Left lung (tissue), 10 donors: ENCODE data around the gene LNX2. TPM values are rescaled to one million over a fixed set of nuclear protein-coding genes. Genes with fewer than 3 reads are reported as not detected.

Experiments used
- ATAC-seq: fragments of 200-7000 bp; cut with Tn5 transposase; one replicate; pipeline ENCODE4 v1.9.1; 2020; ENCODE audit warnings: moderate library complexity
- DNase-seq, 4 donors: peaks; one replicate each; pipeline ENCODE4 v3.0.0-alpha.2; 2013 to 2020
- H3K27ac ChIP-seq, 2 donors: fragments of 200-600 bp; sonication (generic) in 1 of 2; one replicate each; pipeline versions ENCODE4 v1.5.0 to v1.8.0; 2020 to 2021
- H3K27me3 ChIP-seq, 2 donors: fragments of 200-600 bp; sonication (generic) in 1 of 2; one replicate each; pipeline versions ENCODE4 v1.5.0 to v1.8.0; 2020 to 2021
- H3K36me3 ChIP-seq, 2 donors: fragments of 200-600 bp; sonication (generic) in 1 of 2; one replicate each; pipeline versions ENCODE4 v1.5.0 to v1.8.0; 2020 to 2021
- H3K4me1 ChIP-seq, 2 donors: fragments of 200-600 bp; one replicate each; pipeline ENCODE4 v1.8.0; 2021
- H3K4me3 ChIP-seq, 2 donors: fragments of 200-600 bp; sonication (generic) in 1 of 2; one replicate each; pipeline versions ENCODE4 v1.5.0 to v1.8.0; 2020 to 2021; ENCODE audit warnings: mild to moderate bottlenecking in 1 of 2
- H3K9me3 ChIP-seq, 2 donors: fragments of 200-600 bp; sonication (generic) in 1 of 2; one replicate each; pipeline versions ENCODE4 v1.5.0 to v1.8.0; 2020 to 2021
- intact Hi-C, 2 donors: fragments of 100-400 bp; cut with DNase I; formaldehyde crosslinking; loops; one replicate each; pipeline versions ENCODE4 v1.11.2 to v1.14.2; 2022
- polyA plus RNA-seq, 6 donors: library from polyadenylated mRNA; unstranded; fragments of 120-200 nt; gene quantifications; one replicate each; pipeline ENCODE4 v1.2.1, GENCODE V29; 2013; ENCODE audit not compliant: insufficient read length in 6 of 6
- total RNA-seq, 2 donors: library from RNA; stranded (reverse); fragmentation: NEBNext Ultra II Directional; extraction: Animal tissue kit (Norgen Biotek cat#: 25700); gene quantifications; one replicate each; pipeline ENCODE4 v1.2.1, GENCODE V29; 2021
- TF ChIP-seq, protein P1 (sequence below), 2 donors: fragments of 200-600 bp; sonication (generic) in 1 of 2; IDR thresholded peaks; one replicate each; pipeline versions ENCODE4 v1.5.0 to v1.8.0; 2021; ENCODE audit warnings: antibody characterized with exemption in 2 of 2
- donor health status: DM: no; HTN: yes; CAD: no.
- donor health status: DM: no; HTN: no; CAD: no.

LNX2 gene
- total and polyA plus RNA-seq, 8 donors: 16.0 to 25.9 (median 17.8) TPM

DNA sequence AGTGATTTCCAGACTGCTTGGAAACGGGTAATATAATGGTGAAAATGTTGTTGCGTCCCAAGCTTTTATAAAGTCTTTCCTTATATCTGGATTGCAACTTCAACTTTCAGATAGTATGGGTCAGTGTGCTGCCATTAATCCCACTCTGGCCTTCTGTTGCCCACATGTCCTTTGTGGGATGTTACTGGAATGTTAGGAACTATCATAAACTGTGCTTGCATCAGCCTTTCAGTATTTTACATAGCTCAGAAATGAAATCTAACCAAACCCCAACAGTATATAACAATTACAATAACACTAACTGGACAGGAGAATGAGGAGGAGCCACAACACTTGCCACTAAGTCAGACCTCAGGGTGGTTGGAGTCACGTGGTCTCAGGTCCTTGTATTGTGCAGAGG lies 78.9 kb downstream of the LNX2 start:
- Histone ChIP-seq H3K9me3 (no peaks in the 10 kb centered on the region), H3K36me3 (peaks cover 0 to 8% of the 10 kb centered on the region in 2 donors), H3K27me3 (no peaks in the 10 kb centered on the region), H3K27ac (no peak overlapping the region), H3K4me3 (no peak overlapping the region), H3K4me1 (no peaks in the 10 kb centered on the region)
- no peak for DNase-seq
- no peak for ATAC-seq
- intact Hi-C loops: no loop called here
- TF ChIP-seq, protein P1, sequence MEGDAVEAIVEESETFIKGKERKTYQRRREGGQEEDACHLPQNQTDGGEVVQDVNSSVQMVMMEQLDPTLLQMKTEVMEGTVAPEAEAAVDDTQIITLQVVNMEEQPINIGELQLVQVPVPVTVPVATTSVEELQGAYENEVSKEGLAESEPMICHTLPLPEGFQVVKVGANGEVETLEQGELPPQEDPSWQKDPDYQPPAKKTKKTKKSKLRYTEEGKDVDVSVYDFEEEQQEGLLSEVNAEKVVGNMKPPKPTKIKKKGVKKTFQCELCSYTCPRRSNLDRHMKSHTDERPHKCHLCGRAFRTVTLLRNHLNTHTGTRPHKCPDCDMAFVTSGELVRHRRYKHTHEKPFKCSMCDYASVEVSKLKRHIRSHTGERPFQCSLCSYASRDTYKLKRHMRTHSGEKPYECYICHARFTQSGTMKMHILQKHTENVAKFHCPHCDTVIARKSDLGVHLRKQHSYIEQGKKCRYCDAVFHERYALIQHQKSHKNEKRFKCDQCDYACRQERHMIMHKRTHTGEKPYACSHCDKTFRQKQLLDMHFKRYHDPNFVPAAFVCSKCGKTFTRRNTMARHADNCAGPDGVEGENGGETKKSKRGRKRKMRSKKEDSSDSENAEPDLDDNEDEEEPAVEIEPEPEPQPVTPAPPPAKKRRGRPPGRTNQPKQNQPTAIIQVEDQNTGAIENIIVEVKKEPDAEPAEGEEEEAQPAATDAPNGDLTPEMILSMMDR (IDR thresholded peaks at IDR 0.05): no peak

DNA sequence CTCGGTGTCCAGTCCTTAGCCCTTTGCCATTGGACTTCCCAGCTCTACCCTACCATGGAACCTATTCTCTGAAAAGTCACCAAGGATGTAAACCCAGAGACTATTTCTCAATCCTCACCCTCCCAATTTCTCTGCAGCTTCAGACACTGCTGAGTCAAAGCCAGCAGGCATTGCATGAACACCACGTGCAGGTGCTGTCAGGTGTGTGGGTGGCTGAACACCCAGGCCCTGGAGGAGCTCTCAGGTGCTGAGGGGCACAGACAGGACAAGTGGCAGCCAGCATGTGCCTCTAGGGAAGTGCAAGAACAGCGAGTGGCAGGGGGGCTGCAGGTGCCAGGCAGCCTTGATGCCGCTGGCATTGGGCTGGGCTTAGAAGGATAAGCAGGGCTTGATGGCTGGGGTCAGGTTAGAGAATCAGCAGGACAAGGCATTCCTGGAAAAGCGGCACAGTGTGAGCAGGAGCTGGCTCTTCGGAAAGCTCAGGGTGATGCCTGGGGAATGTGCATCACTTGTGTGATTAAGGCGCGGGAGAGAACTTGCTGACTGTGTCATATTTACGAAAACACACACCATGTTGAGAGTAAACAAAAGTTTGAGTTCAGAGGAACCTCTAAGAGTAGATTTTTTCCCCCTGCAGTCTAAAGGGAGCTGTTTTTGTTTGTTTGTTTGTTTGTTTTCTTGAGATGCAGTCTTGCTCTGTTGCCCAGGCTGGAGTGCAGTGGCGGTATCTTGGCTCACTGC lies 83.8 kb downstream of the LNX2 start:
- no peaks in the 10 kb centered on the region for H3K36me3 ChIP-seq
- H3K27ac ChIP-seq: no peak overlapping the region
- intact Hi-C loops: loop anchor here in 1 of 2 donors (10.0 kb wide), 1 partner anchor 288 kb away; no protein-coding TSS in a partner anchor
- H3K4me3 ChIP-seq: no peak overlapping the region
- H3K27me3 ChIP-seq: no peaks in the 10 kb centered on the region
- H3K4me1 ChIP-seq: peaks cover 0 to 7% of the 10 kb centered on the region in 2 donors
- peak in 2 of 4 donors; percentile 9 to 80 for DNase-seq
- peak; percentile 36 for ATAC-seq
- TF ChIP-seq, protein P1 (IDR thresholded peaks at IDR 0.05): no peak
- no peaks in the 10 kb centered on the region for H3K9me3 ChIP-seq

DNA sequence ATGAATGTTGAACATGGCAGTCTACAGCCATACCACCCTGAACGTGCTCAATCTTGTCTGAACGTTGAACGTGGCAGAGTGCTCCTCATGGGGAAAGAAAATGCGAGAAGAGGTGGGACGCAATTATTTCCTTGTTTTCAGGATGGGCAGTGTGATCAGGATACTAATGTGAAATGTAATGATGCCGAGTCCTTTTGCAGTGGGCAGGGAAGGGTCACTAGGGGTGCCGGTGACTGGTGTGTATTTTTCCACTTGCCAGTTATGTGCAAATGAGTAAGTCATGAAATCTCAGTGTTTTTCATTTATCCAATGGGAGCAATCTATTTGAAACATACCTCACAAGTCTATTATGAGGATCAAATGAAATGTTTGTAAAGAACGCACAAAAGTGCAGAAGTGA lies 84.8 kb downstream of the LNX2 start:
- ATAC-seq (peak; percentile 14), DNase-seq (no peak)
- Histone ChIP-seq H3K27ac (peak overlapping the region in 1 of 2 donors; percentile 34), H3K36me3 (no peaks in the 10 kb centered on the region), H3K4me1 (peaks cover 0 to 7% of the 10 kb centered on the region in 2 donors), H3K4me3 (no peak overlapping the region), H3K27me3 (no peaks in the 10 kb centered on the region), H3K9me3 (no peaks in the 10 kb centered on the region)
- TF ChIP-seq, protein P1 (IDR thresholded peaks at IDR 0.05): no peak
- intact Hi-C loops: loop anchor here in 1 of 2 donors (10.0 kb wide), 1 partner anchor 289 kb away; no protein-coding TSS in a partner anchor

DNA sequence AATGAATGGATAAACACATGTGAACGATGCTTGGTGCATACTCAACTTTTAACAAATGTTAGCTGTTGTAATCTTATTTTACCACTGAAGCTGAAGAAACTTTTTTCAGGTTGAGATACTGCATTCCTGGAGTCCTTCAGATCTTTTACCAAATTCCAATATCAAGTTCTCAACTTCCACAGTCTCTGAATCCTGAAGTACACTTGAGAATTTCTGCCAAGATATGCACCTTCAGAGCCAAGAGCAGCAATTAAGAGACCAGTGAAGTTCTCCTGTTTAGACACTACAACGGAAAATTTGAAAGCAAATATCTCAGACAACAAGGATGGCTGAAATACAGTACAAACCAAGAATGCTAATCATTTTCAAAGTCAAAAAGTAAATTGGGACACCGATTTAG lies 85.3 kb downstream of the LNX2 start:
- DNase-seq (peak in 1 of 4 donors; percentile 21), ATAC-seq (peak; percentile 62)
- H3K36me3 ChIP-seq: no peaks in the 10 kb centered on the region
- H3K9me3 ChIP-seq: no peaks in the 10 kb centered on the region
- no peak overlapping the region for H3K4me3 ChIP-seq
- peak overlapping the region; percentile 37 to 61 for H3K27ac ChIP-seq
- no peaks in the 10 kb centered on the region for H3K27me3 ChIP-seq
- TF ChIP-seq, protein P1 (IDR thresholded peaks at IDR 0.05): no peak
- peaks cover 0 to 7% of the 10 kb centered on the region in 2 donors for H3K4me1 ChIP-seq
- intact Hi-C loops: loop anchor here in 1 of 2 donors (10.0 kb wide), 1 partner anchor 290 kb away; no protein-coding TSS in a partner anchor
